DMS153 treated with DMSO at 0.1 percent for 48 hours (cell line): Measurements from ENCODE around the gene PM20D1.

Source experiments
- DNase-seq: peaks from one replicate; lab custom pipeline; 2025; ENCODE audit not compliant: unreplicated experiment; lab: John Stamatoyannopoulos, UW

The PM20D1 gene

GRCh38 chr1:205780335-205780734 lies 69.6 kb downstream of the PM20D1 start:
- DNase-seq, result no peak
